Psoas muscle (tissue), 8 donors: ENCODE data around the gene CSRNP3. TPM values are rescaled to one million over a fixed set of nuclear protein-coding genes. Genes with fewer than 3 reads are reported as not detected.

Source experiments
- ATAC-seq, 4 donors: fragments of 200-7000 bp; cut with Tn5 transposase; one replicate each; pipeline ENCODE4 v1.9.1; 2020; ENCODE audit warnings: moderate library complexity in 3 of 4, mild to moderate bottlenecking in 2 of 4
- DNase-seq, 2 donors: peaks; one replicate each; pipeline ENCODE4 v3.0.0-alpha.2; 2020
- H3K27ac ChIP-seq: fragments of 200-600 bp; one replicate; pipeline ENCODE4 v1.8.0; 2022
- H3K27me3 ChIP-seq, 3 donors: fragments of 200-600 bp in 1 of 3; one replicate each; pipeline versions ENCODE4 v1.6.1 to v1.8.0; 2013 to 2022; ENCODE audit warnings: low read length in 2 of 3, mild to moderate bottlenecking in 2 of 3, moderate library complexity in 1 of 3; ENCODE audit not compliant: insufficient read depth in 3 of 3
- H3K36me3 ChIP-seq, 2 donors: fragments of 200-600 bp in 1 of 2; one replicate each; pipeline versions ENCODE4 v1.6.1 to v1.8.0; 2013 to 2022; ENCODE audit warnings: low read depth in 1 of 2, mild to moderate bottlenecking in 1 of 2, moderate library complexity in 1 of 2; ENCODE audit not compliant: insufficient read depth in 1 of 2
- H3K4me1 ChIP-seq: fragments of 200-600 bp; one replicate; pipeline ENCODE4 v1.8.0; 2022
- H3K4me3 ChIP-seq: fragments of 200-600 bp; one replicate; pipeline ENCODE4 v1.8.0; 2022; ENCODE audit warnings: mild to moderate bottlenecking
- H3K9me3 ChIP-seq: fragments of 200-600 bp; one replicate; pipeline ENCODE4 v1.8.0; 2022
- CTCF ChIP-seq: fragments of 200-600 bp; IDR thresholded peaks from one replicate; pipeline ENCODE4 v1.8.0; 2022; ENCODE audit warnings: antibody characterized with exemption
- WGBS, 3 donors: extraction: QIAGEN DNeasy Blood & Tissue Kit; methylation state at CpG; one replicate each; pipeline versions ENCODE4 v1.1.6 to v1.1.7; 2013; 5-methylcytosine and 5-hydroxymethylcytosine counted together
- intact Hi-C, 2 donors: fragments of 100-400 bp; cut with DNase I; formaldehyde crosslinking; loops; one replicate each; pipeline versions ENCODE4 v1.11.0 to v1.14.2; 2022
- polyA plus RNA-seq, 3 donors: library from polyadenylated mRNA; stranded (reverse); fragments of 200-250 nt; gene quantifications; one replicate each; pipeline ENCODE4 v1.2.3, GENCODE V29; 2013
- total RNA-seq, 4 donors: library from RNA; stranded (reverse); fragmentation: NEBNext Ultra II Directional in 2 of 4; extraction: Animal tissue kit (Norgen Biotek cat#: 25700) in 2 of 4; gene quantifications; one replicate each; pipeline versions ENCODE4 v1.2.1 to v1.2.4, GENCODE V29; 2021 to 2023
- donor health status: healthy with polysubstance abuse.
- donor health status: DM: no; HTN: no; CAD: no; lungs with moderate emphysema.
- donor health status: Bipolar disorder and iron deficiency.
- donor health status: healthy.
- donor health status: DM: yes; HTN: yes; CAD: no.
- donor health status: DM: no; HTN: no; CAD: no.
- donor health status: DM: no; HTN: no; CAD: no.
- donor health status: DM: yes; HTN: yes; CAD: no.

The CSRNP3 gene
- total and polyA plus RNA-seq, 7 donors: 0.04 to 1.6 (median 0.13) TPM; not detected in 1

- 7 to 14% (median 8%) methylated on average over 1 of the region's 1 CpG for WGBS, 3 donors
Measured at GRCh38 chr2:165456027-165456426, 13.5 kb upstream of the CSRNP3 start.

GRCh38 chr2:165462443-165462842 lies 7.1 kb upstream of the CSRNP3 start:
- intact Hi-C loops: no loop called here
- ATAC-seq (no peak), DNase-seq (no peak)
- TF ChIP-seq CTCF: no peak
- no peaks in the 10 kb centered on the region for H3K4me1 ChIP-seq
- H3K4me3 ChIP-seq: no peak overlapping the region
- no peaks in the 10 kb centered on the region for H3K9me3 ChIP-seq
- H3K27ac ChIP-seq: no peak overlapping the region
- 55 to 70% (median 69%) methylated on average over 3 of the region's 3 CpGs for WGBS, 3 donors
- no peaks in the 10 kb centered on the region for H3K27me3 ChIP-seq
- H3K36me3 ChIP-seq: no peaks in the 10 kb centered on the region

More at GRCh38 chr2:165456027-165456426, 13.5 kb upstream of the CSRNP3 start:
- ATAC-seq (no peak), DNase-seq (no peak)
- no peak overlapping the region for H3K4me3 ChIP-seq
- no peak for TF ChIP-seq CTCF
- intact Hi-C loops: no loop called here
- H3K4me1 ChIP-seq: no peaks in the 10 kb centered on the region
- H3K27me3 ChIP-seq: no peaks in the 10 kb centered on the region
- H3K9me3 ChIP-seq: no peaks in the 10 kb centered on the region
- no peaks in the 10 kb centered on the region for H3K36me3 ChIP-seq
- no peak overlapping the region for H3K27ac ChIP-seq

GRCh38 chr2:165466386-165466785 lies 3.1 kb upstream of the CSRNP3 start:
- ATAC-seq: no peak
- WGBS, 3 donors: 96 to 99% (median 97%) methylated on average over 2 of the region's 2 CpGs
- no peak for DNase-seq
- Histone ChIP-seq H3K4me1 (no peaks in the 10 kb centered on the region), H3K4me3 (no peak overlapping the region), H3K27me3 (no peaks in the 10 kb centered on the region), H3K27ac (no peak overlapping the region), H3K36me3 (no peaks in the 10 kb centered on the region), H3K9me3 (no peaks in the 10 kb centered on the region)
- intact Hi-C loops: no loop called here
- TF ChIP-seq CTCF: no peak

- no peaks in the 10 kb centered on the region for H3K27me3 ChIP-seq
- no peaks in the 10 kb centered on the region for H3K36me3 ChIP-seq
- ATAC-seq: no peak
- no peaks in the 10 kb centered on the region for H3K9me3 ChIP-seq
- no peaks in the 10 kb centered on the region for H3K4me1 ChIP-seq
- WGBS, 3 donors: 95 to 99% (median 98%) methylated on average over 3 of the region's 3 CpGs
- TF ChIP-seq CTCF: no peak
- intact Hi-C loops: no loop called here
- H3K4me3 ChIP-seq: no peak overlapping the region
- H3K27ac ChIP-seq: no peak overlapping the region
- DNase-seq: no peak
Measured at GRCh38 chr2:165467921-165468320, 1.6 kb upstream of the CSRNP3 start.

GRCh38 chr2:165470361-165470760 lies 863 bp downstream of the CSRNP3 start:
- Histone ChIP-seq H3K36me3 (no peaks in the 10 kb centered on the region), H3K4me1 (no peaks in the 10 kb centered on the region), H3K4me3 (peak overlapping the region; percentile 59), H3K9me3 (no peaks in the 10 kb centered on the region), H3K27ac (no peak overlapping the region), H3K27me3 (no peaks in the 10 kb centered on the region)
- intact Hi-C loops: no loop called here
- DNase-seq (no peak), ATAC-seq (no peak)
- TF ChIP-seq CTCF: no peak
